MCF 10A (cell line): ENCODE results near the gene GGACT. TPM values are rescaled to one million over a fixed set of nuclear protein-coding genes. Genes with fewer than 3 reads are reported as not detected.

Experiments used
- BruUV-seq: library from RNA; stranded (reverse); fragments of 400-500 nt; replicated peaks from 2 replicates; lab custom pipeline; 2021; lab: Mats Ljungman, UMichigan
- CTCF ChIA-PET: fragments of 300-600 bp; sonication (Branson Sonifier 250); formaldehyde crosslinking; extraction: SDS; loops from one replicate; lab custom pipeline; 2021; ENCODE audit warnings: antibody characterized with exemption, inconsistent platforms; lab: Yijun Ruan, JAX
- POLR2A ChIA-PET: fragments of 300-600, 350-650 bp; sonication (Branson Sonifier 250); formaldehyde crosslinking; extraction: SDS; loops from one replicate; lab custom pipeline; 2020; ENCODE audit warnings: antibody characterized with exemption, inconsistent platforms; lab: Yijun Ruan, JAX
- DNase-seq: peaks from one replicate; pipeline ENCODE4 v3.0.0-alpha.2; 2018; ENCODE audit not compliant: unreplicated experiment
- H3K27ac Mint-ChIP-seq: one replicate; pipeline ENCODE4 v1.8.0; 2022; ENCODE audit warnings: mild to moderate bottlenecking, low read depth, mixed read lengths; ENCODE audit not compliant: unreplicated experiment
- H3K27me3 Mint-ChIP-seq: one replicate; pipeline ENCODE4 v1.8.0; 2022; ENCODE audit warnings: mixed read lengths; ENCODE audit not compliant: insufficient read depth, unreplicated experiment
- H3K36me3 Mint-ChIP-seq: one replicate; pipeline ENCODE4 v1.8.0; 2022; ENCODE audit warnings: mild to moderate bottlenecking, moderate library complexity, mixed read lengths; ENCODE audit not compliant: insufficient read depth, unreplicated experiment
- H3K4me1 Mint-ChIP-seq: one replicate; pipeline ENCODE4 v1.8.0; 2022; ENCODE audit warnings: mixed read lengths; ENCODE audit not compliant: insufficient read depth, unreplicated experiment
- H3K4me3 Mint-ChIP-seq: one replicate; pipeline ENCODE4 v1.8.0; 2022; ENCODE audit warnings: mild to moderate bottlenecking, moderate library complexity, mixed read lengths; ENCODE audit not compliant: unreplicated experiment
- H3K9me3 Mint-ChIP-seq: one replicate; pipeline ENCODE4 v1.8.0; 2022; ENCODE audit warnings: mixed read lengths; ENCODE audit not compliant: unreplicated experiment
- intact Hi-C: fragments of 100-400 bp; cut with micrococcal nuclease; formaldehyde crosslinking; loops from 2 replicates; pipeline ENCODE4 v1.14.1; 2022
- total RNA-seq: library from RNA; stranded (reverse); gene quantifications from 2 replicates; pipeline ENCODE4 v1.2.3, GENCODE V29; 2022
- TF ChIP-seq, protein P1 (sequence below): fragments of 200-600 bp; IDR thresholded peaks from one replicate; pipeline ENCODE4 v1.8.0; 2022; ENCODE audit warnings: antibody characterized with exemption, mild to moderate bottlenecking; ENCODE audit not compliant: unreplicated experiment

GGACT gene
- total RNA-seq, 1 experiment from 2014 or later: 8.1 TPM

DNA sequence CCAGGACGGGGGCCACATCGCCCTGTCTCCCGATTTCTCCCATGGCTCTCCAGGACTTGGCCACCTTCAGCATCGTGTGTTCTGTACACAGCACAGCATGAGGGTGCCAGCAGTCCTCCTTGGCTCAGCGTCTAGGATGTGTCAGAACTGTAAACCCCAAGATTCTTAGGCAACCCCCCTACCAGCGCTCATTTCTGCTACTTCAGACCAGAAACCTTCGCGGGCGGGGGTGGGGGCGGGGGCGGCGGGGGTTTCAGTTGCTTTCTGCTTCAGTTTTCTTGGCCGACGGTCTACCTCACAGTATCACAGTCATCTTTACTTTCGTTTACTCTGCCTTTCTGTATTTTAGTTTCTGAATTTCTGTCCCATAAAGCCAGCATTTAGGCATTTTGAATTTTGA, 82.4 kb downstream of the GGACT start:
- Mint-ChIP-seq H3K36me3 (peaks cover 10% of the 10 kb centered on the region), H3K27me3 (no peaks in the 10 kb centered on the region), H3K4me1 (no peaks in the 10 kb centered on the region), H3K27ac (no peak overlapping the region), H3K4me3 (no peak overlapping the region), H3K9me3 (no peaks in the 10 kb centered on the region)
- ChIA-PET CTCF (interaction anchor here (0.6 kb wide), 1 partner anchor 789 kb away, joined by 3 read pairs; no protein-coding TSS in a partner anchor), POLR2A (no interaction called here)
- BruUV-seq: no TSS peak
- intact Hi-C loops: no loop called here
- no peak for DNase-seq
- TF ChIP-seq, protein P1, sequence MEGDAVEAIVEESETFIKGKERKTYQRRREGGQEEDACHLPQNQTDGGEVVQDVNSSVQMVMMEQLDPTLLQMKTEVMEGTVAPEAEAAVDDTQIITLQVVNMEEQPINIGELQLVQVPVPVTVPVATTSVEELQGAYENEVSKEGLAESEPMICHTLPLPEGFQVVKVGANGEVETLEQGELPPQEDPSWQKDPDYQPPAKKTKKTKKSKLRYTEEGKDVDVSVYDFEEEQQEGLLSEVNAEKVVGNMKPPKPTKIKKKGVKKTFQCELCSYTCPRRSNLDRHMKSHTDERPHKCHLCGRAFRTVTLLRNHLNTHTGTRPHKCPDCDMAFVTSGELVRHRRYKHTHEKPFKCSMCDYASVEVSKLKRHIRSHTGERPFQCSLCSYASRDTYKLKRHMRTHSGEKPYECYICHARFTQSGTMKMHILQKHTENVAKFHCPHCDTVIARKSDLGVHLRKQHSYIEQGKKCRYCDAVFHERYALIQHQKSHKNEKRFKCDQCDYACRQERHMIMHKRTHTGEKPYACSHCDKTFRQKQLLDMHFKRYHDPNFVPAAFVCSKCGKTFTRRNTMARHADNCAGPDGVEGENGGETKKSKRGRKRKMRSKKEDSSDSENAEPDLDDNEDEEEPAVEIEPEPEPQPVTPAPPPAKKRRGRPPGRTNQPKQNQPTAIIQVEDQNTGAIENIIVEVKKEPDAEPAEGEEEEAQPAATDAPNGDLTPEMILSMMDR: no peak

- DNase-seq: no peak
- Mint-ChIP-seq H3K9me3 (no peaks in the 10 kb centered on the region), H3K4me1 (no peaks in the 10 kb centered on the region), H3K36me3 (peaks cover 4% of the 10 kb centered on the region), H3K27me3 (no peaks in the 10 kb centered on the region), H3K27ac (no peak overlapping the region), H3K4me3 (no peak overlapping the region)
- ChIA-PET CTCF (interaction anchor here (0.7 to 2.0 kb wide), 2 partner anchors 11 to 193 kb away, joined by 3 to 7 read pairs; no protein-coding TSS in a partner anchor), POLR2A (no interaction called here)
- intact Hi-C loops: no loop called here
- TF ChIP-seq, protein P1: no peak
- no TSS peak for BruUV-seq
These were observed 85.0 kb downstream of the GGACT start for GRCh38 chr13:100503622-100504021.

- CTCF ChIA-PET: interaction anchor here (1.0 to 1.4 kb wide), 2 partner anchors 10 to 13 kb away, joined by 3 to 4 read pairs; no protein-coding TSS in a partner anchor
- POLR2A ChIA-PET: no interaction called here
- Mint-ChIP-seq H3K9me3 (no peaks in the 10 kb centered on the region), H3K4me3 (no peak overlapping the region), H3K27ac (no peak overlapping the region), H3K27me3 (no peaks in the 10 kb centered on the region), H3K36me3 (no peaks in the 10 kb centered on the region), H3K4me1 (no peaks in the 10 kb centered on the region)
- no TSS peak for BruUV-seq
- no peak for DNase-seq
- TF ChIP-seq, protein P1: no peak
- intact Hi-C loops: no loop called here
These were observed 86.1 kb downstream of the GGACT start for GRCh38 chr13:100502446-100502845.

- Mint-ChIP-seq H3K36me3 (peaks cover 4% of the 10 kb centered on the region), H3K4me1 (no peaks in the 10 kb centered on the region), H3K27ac (no peak overlapping the region), H3K4me3 (no peak overlapping the region), H3K27me3 (no peaks in the 10 kb centered on the region), H3K9me3 (no peaks in the 10 kb centered on the region)
- ChIA-PET CTCF (no interaction called here), POLR2A (interaction anchor here (0.6 kb wide), 1 partner anchor 498 kb away, joined by 3 read pairs; no protein-coding TSS in a partner anchor)
- TF ChIP-seq, protein P1: no peak
- DNase-seq: no peak
- no TSS peak for BruUV-seq
- intact Hi-C loops: no loop called here
These were observed 91.2 kb downstream of the GGACT start for GRCh38 chr13:100497389-100497788.
